ENCODE data around the gene CAPS2.

Gene CAPS2

DNA sequence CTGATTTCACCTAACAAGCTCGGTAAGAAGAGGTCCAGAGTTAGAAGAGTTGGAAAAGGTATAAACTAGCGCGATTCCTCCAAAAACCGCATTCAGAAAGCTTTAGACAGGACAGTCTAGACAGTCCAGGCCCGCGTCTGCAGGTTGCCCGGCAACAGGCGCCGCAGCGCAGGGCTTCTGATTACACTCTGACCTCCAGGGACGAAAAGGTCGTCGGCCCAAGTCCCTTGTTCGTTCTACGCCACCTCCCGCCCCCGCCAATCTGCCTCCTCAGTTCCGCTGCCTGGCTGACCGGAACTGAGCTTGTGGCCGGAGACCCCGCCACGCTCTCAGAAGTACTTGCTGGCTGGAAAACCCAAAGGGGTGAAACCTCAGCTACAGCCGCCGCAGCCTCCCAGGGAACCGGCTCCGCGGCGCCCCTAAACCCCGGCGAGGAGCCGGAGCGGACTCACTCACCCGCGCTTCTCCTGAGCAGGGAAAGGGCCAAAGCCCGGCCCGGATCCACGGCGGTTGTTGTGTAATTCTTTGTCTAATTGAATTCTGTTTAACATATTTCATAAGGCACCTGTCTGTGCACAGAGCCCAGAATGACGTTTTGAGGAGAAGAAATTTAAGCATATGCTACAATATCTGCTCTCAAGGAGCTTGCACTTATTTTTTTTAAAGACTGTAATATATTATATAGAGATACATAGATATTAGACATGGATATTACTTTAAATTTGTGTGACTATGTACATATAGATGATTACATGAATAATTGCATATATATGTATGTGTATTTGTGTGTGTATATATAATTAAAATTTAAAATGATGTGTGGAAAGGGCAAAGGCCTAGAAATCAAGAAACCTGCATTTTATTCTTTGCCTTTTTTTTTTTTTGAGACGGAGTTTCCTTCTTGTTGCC is at the start of gene CAPS2:
CAPS2 (minus strand) TSS at position 407 of the 909 bp plus-strand sequence. CDS start 3,826 bp downstream, outside the sequence.
- DNase-seq, result peak; percentile 87

DNA sequence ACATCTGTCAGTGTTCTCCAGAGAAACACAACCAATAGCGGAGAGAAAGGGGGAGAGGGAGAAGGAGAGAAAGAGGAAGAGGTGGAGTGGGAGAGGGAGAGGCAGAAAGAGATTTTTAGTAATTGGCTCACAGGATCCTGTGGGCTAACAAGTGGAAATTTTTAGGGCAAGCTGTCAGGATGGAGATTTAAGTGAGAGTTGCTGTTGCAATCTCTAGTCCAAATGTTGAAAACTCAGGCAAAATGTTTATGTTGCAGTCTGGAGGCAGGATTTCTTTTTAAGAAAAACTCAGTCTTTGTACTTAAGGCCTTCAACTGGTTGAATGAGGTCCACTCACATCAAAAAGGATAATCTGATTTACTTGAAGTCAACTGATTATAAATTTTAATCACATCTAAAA is 48.2 kb upstream of the CAPS2 start:
- DNase-seq, result no peak

DNA sequence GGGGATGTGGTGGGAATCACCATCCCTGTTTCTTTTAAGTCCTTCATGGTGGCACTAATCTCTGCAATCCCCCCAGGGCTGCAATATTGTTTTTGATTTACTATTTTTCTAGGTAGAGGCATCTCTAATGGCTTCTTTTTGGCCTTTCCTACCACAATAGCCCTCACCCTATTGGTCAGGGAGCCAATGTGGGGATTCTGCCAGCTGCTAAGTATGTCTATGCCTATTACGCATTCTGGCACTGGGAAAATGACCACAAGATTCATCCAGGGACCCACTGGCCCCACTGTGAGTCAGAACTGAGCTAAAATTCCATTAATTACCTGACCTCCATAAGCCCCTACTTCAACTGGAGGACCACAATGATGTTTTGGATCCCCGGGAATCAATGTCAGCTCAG is 44.8 kb upstream of the CAPS2 start:
- DNase-seq, result no peak

DNA sequence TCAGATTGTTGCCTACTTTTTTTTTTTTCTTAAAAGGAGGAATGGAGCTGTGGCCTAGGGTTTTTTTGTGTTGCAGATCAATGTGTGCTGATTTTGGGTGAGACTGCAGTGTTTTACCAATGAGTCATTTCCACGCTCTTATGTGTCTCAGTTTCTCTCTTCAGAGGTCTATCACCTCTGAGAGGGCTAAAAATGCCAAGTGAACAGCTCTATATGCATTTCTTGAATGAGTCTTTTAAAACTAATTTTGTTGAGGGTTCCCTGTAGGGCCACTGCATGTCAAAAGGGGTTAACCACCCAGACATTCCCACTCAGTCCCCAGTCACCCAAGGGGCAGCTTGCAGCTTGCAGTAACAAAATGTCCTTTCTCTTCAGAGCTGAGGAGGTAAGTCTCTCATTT is 36.5 kb upstream of the CAPS2 start:
- DNase-seq, result no peak

DNA sequence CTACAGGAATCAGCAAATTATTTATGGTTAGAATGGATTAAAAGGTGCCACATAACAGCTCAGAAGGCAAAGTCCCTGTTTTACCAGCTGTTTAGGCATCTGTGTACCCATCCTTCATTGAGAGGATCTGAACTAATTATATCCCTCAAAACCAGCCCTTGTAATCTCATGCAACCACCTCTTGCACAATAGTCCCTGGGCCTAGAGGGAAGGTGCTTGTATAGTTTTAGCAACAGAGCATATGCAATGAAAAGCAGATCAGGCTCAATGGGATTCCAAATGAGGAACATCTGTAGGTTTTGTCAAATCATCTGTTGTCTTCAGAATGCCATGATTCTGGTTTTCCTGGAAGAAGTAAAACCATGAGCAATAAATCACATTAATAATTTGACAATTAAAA is 34.8 kb upstream of the CAPS2 start:
- DNase-seq, result no peak

DNA sequence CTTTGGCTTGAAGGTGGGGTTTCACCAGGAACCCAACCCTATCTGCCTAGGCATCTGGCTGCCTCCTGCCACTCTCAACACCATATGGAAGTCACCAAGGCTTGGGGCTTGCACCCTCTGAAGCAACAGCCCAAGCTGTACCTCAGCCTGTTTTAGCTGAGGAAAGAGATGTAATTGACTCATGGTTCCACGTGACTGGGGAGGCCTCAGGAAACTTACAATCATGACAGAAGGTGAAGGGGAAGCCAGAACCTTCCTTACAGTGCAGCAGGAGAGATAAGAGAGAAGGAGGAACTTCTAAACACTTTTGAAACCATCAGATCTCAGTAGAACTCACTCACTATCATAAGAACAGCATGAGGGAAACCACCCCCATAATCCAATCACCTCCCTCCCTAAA is 31.3 kb upstream of the CAPS2 start:
- no peak for DNase-seq

DNA sequence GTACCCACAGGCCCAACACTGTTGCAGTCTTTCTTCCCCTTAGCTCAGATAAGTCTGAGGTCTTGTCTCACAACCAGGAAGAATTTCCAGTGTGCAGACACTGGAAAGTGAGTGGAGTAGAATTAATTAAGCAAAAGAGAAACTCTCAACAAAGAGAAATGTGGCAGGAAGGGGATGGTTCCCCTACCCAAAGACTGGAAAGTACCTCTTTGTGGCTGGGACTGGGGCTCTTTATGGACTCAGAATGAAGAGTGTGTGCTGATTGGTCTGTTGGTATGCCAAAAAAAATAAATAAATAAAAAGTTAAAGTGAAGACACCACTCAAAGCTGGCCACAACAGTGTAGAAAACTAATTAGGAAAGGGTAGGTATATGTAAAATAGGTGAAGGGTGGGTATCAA is 30.8 kb upstream of the CAPS2 start:
- no peak for DNase-seq

DNA sequence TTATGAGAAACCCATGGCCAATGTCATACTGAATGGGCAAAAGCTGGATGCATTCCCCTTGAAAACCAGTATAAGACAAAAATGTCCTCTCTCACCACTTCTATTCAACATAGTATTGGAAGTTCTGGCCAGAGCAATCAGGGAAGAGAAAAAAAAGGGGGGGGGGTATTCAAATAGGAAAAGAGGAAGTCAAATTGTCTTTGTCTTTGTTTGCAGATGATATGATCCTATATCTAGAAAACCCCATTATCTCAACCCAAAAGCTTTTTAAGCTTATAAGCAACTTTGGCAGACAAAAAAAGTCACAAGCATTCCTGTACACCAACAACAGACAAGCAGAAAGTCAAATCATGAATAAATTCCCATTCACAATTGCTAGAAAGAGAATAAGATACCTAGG is 23.9 kb upstream of the CAPS2 start:
- DNase-seq, result no peak

DNA sequence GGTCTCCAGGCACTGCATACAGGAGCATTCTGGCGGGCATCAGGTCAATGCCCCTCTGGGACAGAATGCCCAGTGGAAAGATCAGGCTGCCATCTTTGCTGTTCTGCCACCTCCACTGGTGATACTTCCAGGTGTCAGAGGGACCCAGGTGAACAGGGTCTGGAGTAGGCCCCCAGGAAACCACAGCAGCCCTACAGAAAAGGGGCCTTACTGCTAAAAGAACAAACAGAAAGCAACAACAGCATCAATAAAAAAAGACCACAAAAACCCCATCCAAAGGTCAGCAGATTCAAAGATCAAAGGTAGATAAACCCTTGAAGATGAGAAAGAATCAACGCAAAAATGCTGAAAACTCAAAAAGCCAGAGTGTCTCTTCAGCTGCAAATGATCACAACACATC is 20.3 kb upstream of the CAPS2 start:
- DNase-seq, result no peak

DNA sequence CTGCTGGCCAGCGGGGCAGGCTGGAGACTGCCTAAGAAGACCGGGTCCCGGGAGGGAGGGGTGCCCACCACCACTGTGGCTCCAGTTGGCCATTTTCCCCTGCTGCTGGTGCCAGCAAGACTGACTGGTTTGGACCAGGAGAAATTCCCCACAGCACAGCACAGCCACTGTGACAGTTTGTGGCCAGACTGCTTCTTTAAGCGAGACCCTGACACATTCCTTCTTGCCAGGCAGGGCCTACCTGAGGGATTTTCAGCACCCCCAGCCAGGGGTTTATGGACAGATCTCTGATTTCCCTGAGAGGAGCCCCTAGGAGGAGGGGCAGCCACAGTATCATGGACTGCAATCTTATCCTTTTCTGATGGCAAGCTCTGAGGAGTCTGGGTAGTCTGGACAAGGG is 19.8 kb upstream of the CAPS2 start:
- no peak for DNase-seq

DNA sequence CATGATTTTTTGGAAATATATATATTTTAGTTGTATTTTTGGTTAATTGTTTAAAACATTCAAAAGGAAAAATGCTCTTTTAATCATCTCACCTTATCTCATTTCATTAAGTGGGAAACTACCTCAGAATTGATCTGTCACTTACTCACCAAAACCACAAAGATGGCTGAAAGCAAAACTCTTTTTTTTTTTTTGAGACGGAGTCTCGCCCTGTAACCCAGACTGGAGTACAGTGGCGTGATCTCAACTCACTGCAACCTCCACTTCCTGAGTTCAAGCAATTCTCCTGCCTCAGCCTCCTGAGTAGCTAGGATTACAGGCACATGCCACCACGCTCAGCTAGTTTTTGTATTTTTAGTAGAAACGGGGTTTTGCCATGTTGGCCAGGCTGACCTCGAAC is 16.1 kb upstream of the CAPS2 start:
- DNase-seq, result peak; percentile 65

DNA sequence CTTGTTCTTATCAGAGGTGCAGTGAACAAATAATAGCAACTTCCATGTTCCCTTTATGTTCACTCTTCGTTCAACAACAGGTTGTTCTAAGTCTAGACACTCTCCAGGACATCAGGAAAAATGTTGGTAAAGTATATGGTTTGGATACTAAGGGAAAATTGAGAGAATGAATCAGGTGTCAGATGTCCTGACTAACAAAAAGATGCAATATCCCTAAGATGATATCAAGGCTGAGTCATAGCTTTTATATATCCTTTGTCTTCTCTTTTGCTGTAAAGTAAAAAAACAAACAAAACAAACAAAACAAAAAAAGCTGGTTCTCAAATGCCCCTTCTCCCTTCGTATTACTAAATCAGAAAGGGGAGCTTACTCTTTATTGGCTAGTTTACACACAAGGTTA is 15.4 kb upstream of the CAPS2 start:
- DNase-seq, result no peak

DNA sequence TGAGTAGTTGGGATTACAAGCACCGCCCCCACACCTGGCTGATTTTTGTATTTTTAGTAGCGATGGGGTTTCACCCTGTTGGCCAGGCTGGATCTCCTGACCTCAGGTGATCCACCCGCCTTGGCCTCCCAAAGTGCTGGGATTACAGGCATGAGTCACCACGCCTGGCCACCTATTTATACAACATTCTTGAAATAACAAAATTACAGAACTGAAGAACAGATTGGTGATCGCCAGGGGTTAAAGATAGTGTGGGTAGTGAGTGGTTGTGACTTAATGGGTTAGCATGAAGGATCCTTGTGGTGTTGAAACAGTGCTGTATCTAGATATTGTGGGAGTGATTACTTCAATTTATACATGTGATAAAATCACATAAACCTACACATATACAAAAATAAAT is 11.7 kb upstream of the CAPS2 start:
- DNase-seq, result no peak

DNA sequence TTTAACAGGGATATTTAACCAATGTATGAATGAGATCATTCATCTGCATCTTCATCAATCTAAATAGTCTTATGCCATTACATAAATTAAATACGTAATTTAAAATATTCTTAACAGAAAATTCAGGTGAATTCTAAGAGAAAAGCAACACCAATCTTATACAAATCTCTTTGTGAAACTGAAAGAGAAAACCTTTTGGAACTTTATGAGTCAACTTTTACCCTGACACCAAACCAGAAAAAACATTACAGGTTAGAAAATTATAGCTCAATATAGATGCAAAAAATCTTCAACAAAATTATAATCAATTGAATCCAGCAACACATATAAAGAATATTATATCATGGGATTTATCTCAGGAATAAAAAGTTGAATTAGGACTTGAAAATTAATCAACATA is 7.8 kb upstream of the CAPS2 start:
- DNase-seq, result no peak

DNA sequence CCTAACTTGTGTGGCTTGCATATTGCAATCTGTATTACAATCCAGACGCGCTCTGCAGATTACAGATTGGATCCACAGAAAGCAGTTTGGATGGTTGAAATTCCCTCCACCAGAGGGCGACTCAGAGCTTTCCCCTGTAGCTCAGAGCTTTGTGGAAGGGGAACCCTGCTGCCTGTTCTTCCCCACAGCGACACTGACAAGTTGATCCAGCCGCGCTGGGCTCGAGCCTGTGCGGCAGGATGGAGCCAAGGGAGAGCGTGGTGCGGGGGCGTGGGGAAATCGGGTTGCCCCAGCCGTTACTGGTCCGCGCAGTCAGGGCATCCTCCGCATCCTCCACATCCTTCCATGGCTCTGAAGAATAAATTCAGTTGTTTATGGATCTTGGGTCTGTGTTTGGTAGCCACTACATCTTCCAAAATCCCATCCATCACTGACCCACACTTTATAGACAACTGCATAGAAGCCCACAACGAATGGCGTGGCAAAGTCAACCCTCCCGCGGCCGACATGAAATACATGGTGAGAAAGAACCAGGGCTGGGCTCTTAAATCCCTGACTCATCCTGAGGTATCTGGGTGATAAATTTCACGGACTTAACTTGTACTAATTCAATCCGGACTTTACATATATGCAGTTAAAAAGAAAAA is 4.4 kb upstream of the CAPS2 start, which contains the start of gene GLIPR1L1:
GLIPR1L1 (plus strand) TSS at position 287 of the 647 bp plus-strand sequence; CDS start at position 346, 59 bp downstream.
- peak; percentile 91 for DNase-seq

DNA sequence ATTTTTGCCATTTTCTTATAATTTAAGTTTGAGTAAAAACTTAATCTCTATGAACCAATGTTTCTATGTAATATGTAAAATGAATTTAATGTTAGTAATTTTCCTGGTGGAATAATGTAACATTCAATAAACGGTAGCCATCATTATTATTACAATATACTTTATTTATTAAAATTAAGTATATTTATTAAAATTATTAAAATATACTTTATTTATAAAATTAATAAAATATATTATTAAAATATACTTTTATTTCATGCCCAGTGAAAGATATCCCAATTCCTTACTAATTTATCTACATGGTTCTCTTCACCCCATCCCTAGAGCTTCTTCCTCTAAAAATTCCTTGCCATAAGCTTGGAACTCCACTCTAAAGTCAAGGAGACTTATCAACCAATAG is 2.5 kb downstream of the CAPS2 start:
- DNase-seq, result no peak

DNA sequence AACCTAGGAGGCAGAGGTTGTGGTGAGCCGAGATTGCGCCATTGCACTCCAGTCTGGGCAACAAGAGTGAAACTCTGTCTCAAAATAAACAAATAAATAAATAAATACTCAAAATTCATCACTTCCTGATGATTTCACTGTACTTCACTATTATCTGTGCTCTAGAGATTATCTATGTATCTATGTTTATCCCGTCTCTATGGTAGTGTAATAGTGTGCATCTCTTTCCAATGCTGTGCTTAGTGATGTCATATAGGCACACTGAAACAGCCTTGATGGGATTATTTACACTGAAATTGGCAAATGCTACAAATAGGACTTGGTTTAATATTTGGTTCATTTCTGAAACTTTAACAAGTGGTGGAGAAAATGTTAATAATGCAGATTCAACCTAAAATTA is 6.5 kb downstream of the CAPS2 start:
- DNase-seq, result no peak

DNA sequence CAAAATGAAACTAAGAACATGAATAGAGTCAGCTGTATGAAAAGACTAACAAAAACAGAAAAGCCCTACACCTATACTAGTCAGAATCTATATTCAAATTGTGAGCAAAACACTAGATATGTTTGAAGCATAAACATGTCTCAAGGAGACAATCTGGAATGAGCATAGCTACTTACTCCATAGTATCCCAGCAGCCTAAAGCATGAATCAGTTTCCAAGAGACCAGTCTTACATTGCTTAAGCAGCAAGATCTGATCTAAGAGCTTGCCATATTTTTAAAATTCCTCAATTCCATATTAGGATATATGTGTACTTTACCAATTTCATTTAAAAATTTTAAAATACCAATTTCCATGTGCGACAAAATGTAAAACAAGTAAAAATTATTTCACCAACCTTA is 7.7 kb downstream of the CAPS2 start:
- no peak for DNase-seq

DNA sequence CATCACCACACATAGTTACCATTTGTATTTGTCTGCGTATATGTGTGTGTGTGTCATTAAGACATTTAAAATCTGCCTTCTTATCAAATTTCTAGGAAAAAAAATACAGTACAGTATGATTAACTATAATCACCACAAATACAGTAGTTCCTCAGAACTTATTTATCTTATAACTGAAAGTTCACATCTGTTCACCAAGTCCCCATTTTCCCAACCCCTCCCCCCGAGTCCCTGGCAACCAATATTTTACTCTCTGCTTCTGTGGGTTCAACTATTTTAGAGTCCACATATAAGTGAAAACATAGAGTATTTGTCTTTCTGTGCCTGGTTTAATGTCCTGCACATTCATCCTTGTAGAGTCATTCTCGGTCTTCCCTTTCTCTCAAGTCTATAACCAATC is 12.3 kb downstream of the CAPS2 start:
- DNase-seq, result no peak

DNA sequence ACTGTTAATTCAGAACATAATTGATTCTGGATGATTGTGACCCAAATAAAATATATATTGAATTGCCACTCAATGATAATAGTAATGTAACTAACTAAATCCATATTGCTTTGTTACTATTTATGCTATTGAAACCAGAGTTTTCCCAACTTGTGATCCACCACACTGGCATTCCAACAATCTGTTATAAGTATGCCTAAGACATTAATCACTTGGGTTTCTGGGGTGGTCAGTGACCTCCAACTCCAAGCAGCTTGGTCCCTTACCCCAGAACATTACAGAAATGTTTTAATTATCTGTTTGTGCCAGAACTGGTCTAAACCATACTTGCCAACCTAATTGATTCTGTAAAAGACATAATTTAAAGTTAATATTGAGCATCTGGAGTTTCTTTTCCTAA is 14.6 kb downstream of the CAPS2 start:
- DNase-seq, result no peak

DNA sequence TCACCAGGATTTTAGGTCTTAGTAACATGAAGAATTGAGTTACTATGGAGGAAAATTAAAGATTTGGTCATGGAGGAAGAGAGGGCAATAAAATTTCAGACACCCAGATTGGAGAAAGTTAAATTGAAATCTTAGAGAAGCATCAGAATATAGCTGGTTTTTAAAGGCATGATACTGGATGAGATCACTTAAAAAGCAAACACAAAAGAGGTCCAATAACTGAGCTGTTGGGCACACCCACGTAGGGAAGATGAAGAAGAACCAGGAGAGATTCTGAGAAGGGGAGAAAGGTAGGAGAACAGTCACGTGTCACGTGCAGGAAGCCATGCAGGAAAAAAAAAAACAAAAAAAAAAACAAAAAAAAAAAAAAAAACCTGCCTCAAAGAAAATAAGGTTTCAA is 18.8 kb downstream of the CAPS2 start:
- DNase-seq, result no peak

DNA sequence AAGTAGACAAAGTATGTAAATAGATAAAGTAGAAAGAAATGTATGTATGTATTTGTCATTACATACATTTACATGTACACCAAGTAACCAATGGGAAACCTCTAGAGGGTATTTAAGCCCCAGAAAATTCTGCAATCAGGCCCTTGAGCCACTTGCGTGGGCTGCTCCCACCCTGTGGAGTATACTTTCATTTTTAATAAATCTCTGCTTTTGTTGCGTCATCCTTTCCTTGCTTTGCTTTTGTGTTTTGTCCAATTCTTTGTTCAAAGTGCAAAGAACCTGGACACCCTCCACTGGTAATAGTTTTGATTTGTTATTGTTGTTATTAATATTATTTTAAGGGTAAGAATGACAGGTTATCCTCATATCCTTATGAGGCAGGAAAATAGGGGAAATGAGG is 21.8 kb downstream of the CAPS2 start:
- no peak for DNase-seq

DNA sequence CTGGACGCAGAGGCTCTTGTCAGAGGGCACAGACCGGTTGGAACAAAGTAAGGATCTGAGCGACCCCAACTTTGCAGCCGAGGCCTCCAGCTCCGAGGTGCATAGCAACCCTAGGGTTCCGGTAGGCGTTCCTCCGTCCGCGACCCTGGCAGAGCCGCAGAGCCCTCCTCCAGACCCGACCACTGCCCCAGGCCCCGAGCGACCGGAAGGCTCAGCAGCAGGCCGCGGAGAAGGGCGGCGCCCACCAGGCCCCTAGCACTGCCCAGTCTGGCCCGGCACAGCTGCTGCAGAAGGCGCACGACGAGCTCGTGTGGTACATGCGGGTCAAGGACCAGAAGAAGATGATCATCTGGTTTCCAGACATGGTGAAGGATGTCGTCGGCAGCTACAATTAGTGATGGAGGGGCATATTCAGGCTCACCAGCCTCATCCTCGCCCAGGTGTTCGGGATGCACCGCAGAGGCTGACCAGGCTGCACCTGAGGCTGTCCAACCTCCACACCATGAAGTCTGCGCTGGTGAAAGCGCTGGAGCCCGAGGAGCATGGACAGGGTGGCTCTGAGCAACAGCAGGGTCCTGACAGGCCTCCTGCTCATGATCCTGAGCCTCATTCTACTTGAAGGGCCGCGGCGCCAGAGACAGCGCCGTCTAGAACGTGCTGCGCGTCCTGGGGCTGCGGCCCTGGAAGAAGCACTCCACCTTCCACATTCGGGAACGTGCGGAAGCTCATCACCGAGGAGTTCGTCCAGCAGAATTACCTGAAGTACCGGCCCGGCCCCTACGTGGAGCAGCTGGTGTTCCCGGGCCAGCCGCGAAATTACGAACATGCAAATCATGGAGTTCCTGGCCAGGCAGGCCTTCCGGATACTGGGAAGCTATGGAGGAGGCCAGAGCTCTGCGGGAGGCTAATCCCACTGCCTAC is 24.5 kb downstream of the CAPS2 start:
- no peak for DNase-seq
